OCI-LY3 (cell line): ENCODE measurements around the gene LIPC.

Experiments
- H2AFZ ChIP-seq: fragments of 200-600, 300-600 bp; shearing (Covaris generic); 2 replicates; pipeline ENCODE4 v1.6.0; 2014; ENCODE audit warnings: antibody characterized with exemption, low read depth, low read length
- H3K27ac ChIP-seq: fragments of 200-600, 300-600 bp; sonication (generic); 2 replicates; pipeline ENCODE4 v1.5.1; 2014; ENCODE audit warnings: mild to moderate bottlenecking, low read length, moderate library complexity, mixed read lengths
- H3K27me3 ChIP-seq: fragments of 200-600, 300-600 bp; sonication (generic); 2 replicates; pipeline ENCODE4 v1.6.1; 2014; ENCODE audit warnings: low read depth, low read length, mixed read lengths
- H3K36me3 ChIP-seq: fragments of 200-600, 300-600 bp; sonication (generic); replicated peaks from 2 replicates; pipeline ENCODE3; 2014; ENCODE audit warnings: low read depth, low read length, mixed read lengths
- H3K4me1 ChIP-seq: fragments of 300-600, 200-600 bp; sonication (generic); 2 replicates; pipeline ENCODE4 v1.6.1; 2014; ENCODE audit warnings: low read length, mixed read lengths
- H3K4me2 ChIP-seq: fragments of 200-600, 300-600 bp; sonication (generic); 2 replicates; pipeline ENCODE4 v1.6.1; 2014; ENCODE audit warnings: low read length, mixed read lengths
- H3K4me3 ChIP-seq: fragments of 300-600, 200-600 bp; sonication (generic); 2 replicates; pipeline ENCODE4 v1.5.1; 2014; ENCODE audit warnings: antibody characterized with exemption, mild to moderate bottlenecking, low read length, moderate library complexity
- H3K79me2 ChIP-seq: fragments of 300-600, 200-600 bp; shearing (Covaris generic); 2 replicates; pipeline ENCODE4 v1.6.1; 2014; ENCODE audit warnings: mild to moderate bottlenecking, low read length, mixed read lengths
- H3K9ac ChIP-seq: fragments of 300-600, 200-600 bp; shearing (Covaris generic); 2 replicates; pipeline ENCODE4 v1.6.0; 2014; ENCODE audit warnings: mild to moderate bottlenecking, low read length, moderate library complexity
- H3K9me3 ChIP-seq: fragments of 200-600, 300-600 bp; shearing (Covaris generic); 2 replicates; pipeline ENCODE4 v1.6.1; 2014; ENCODE audit warnings: low read length, mixed read lengths; ENCODE audit not compliant: insufficient read depth
- H4K20me1 ChIP-seq: fragments of 200-600, 300-600 bp; sonication (generic); 2 replicates; pipeline ENCODE4 v1.6.1; 2016; ENCODE audit warnings: low read length, mixed read lengths; ENCODE audit not compliant: insufficient read depth
- EZH2phosphoT487 ChIP-seq: fragments of 200-600 bp; shearing (Covaris generic); IDR thresholded peaks from 2 replicates; pipeline ENCODE4 v1.6.1; 2018; ENCODE audit warnings: antibody characterized with exemption, mixed run types, low read depth
- TF ChIP-seq, protein P1 (sequence below): fragments of 200-600, 300-600 bp; sonication (generic); IDR thresholded peaks from 2 replicates; pipeline ENCODE4 v1.5.1; 2014; ENCODE audit warnings: antibody characterized with exemption, low read length, low read depth

The LIPC gene

DNA sequence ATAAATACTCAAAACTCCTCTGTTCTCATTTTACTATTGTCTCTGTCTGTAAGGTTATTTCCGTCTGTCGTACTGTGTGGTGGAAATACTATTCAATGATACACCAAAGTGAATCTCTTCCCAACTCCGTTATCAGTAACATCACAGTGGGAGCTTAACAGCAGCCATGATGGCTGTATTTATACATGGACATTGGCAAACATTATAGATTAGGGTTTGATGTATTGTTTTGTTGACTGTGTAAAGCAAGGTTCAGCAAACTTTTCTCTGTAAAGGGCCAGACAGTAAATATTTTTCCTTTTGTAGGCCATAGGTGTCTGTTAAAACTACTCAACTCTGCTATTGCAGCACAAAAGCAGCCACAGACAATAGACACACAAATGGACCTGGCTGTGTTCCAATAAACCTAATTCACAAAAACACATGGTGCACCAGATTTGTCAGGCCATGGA is 23.2 kb downstream of the LIPC start:
- H2AFZ ChIP-seq, result no peak overlapping the region
- no peaks in the 10 kb centered on the region for H4K20me1 ChIP-seq
- H3K9me3 ChIP-seq, result no peaks in the 10 kb centered on the region
- no peak overlapping the region for H3K27ac ChIP-seq
- no peaks in the 10 kb centered on the region for H3K79me2 ChIP-seq
- H3K4me1 ChIP-seq, result peaks cover 9% of the 10 kb centered on the region; the same call in 1 of the 2 replicates
- H3K27me3 ChIP-seq, result peaks cover 6% of the 10 kb centered on the region; the same call in 1 of the 2 replicates
- H3K9ac ChIP-seq, result no peak overlapping the region
- no peaks in the 10 kb centered on the region for H3K36me3 ChIP-seq
- H3K4me3 ChIP-seq, result no peak overlapping the region
- no peak for TF ChIP-seq EZH2phosphoT487
- TF ChIP-seq, protein P1, sequence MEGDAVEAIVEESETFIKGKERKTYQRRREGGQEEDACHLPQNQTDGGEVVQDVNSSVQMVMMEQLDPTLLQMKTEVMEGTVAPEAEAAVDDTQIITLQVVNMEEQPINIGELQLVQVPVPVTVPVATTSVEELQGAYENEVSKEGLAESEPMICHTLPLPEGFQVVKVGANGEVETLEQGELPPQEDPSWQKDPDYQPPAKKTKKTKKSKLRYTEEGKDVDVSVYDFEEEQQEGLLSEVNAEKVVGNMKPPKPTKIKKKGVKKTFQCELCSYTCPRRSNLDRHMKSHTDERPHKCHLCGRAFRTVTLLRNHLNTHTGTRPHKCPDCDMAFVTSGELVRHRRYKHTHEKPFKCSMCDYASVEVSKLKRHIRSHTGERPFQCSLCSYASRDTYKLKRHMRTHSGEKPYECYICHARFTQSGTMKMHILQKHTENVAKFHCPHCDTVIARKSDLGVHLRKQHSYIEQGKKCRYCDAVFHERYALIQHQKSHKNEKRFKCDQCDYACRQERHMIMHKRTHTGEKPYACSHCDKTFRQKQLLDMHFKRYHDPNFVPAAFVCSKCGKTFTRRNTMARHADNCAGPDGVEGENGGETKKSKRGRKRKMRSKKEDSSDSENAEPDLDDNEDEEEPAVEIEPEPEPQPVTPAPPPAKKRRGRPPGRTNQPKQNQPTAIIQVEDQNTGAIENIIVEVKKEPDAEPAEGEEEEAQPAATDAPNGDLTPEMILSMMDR, result no peak
- no peak overlapping the region for H3K4me2 ChIP-seq

DNA sequence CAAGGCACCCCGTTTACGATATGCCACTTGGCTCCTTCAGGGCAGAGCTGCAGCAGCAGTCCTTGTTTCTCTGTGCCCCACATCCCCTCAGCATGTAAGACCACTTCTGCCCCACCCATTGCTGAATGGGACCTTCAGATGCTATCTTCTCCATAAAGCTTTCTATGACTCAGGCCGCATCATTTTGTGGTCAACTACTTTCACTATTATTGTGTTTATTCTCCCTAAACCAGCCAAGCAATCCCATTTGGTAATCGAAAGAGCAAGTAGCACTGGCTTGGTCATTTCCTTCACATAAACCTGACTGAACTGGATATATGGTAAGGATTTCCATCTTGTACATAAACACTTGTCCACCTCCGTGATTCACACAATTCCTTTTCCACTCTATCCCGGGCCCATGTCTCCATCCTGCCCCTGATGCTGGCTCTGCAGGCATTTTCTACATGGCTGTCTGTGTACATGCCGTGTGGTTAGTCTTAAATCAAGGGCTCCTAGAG is 25.7 kb downstream of the LIPC start:
- Histone ChIP-seq H2AFZ (no peak overlapping the region), H3K9ac (no peak overlapping the region), H3K27ac (no peak overlapping the region), H3K4me2 (no peak overlapping the region), H3K36me3 (no peaks in the 10 kb centered on the region), H3K9me3 (no peaks in the 10 kb centered on the region), H3K4me1 (peaks cover 9% of the 10 kb centered on the region; the same call in 1 of the 2 replicates), H3K4me3 (no peak overlapping the region), H4K20me1 (no peaks in the 10 kb centered on the region), H3K79me2 (no peaks in the 10 kb centered on the region), H3K27me3 (peaks cover 6% of the 10 kb centered on the region; the same call in 1 of the 2 replicates)
- no peak for TF ChIP-seq EZH2phosphoT487
- TF ChIP-seq, protein P1, result no peak

DNA sequence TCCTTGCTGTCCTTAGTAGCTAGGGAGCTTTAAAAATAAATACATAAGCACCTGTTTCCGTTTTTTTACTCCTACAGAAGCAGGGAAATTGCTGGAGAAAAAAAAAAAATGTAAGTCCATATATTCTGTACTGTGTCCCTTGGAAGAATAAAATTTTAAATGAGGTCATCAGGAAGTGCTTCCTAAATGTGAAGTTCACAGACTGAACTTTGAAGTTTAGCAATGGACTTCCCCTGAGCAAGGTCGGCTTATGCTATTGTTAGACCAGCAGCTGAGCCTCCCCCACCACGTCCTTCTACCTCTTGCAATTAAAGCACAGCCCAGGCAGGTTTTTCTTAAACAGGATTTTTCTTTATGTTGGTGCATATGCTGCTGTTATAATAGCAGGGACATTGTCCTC is 26.3 kb downstream of the LIPC start:
- Histone ChIP-seq H3K9me3 (no peaks in the 10 kb centered on the region), H3K27ac (no peak overlapping the region), H3K79me2 (no peaks in the 10 kb centered on the region), H3K4me2 (no peak overlapping the region), H3K4me1 (peaks cover 9% of the 10 kb centered on the region; the same call in 1 of the 2 replicates), H2AFZ (no peak overlapping the region), H4K20me1 (no peaks in the 10 kb centered on the region), H3K27me3 (peaks cover 6% of the 10 kb centered on the region; the same call in 1 of the 2 replicates), H3K9ac (no peak overlapping the region), H3K36me3 (no peaks in the 10 kb centered on the region), H3K4me3 (no peak overlapping the region)
- no peak for TF ChIP-seq EZH2phosphoT487
- TF ChIP-seq, protein P1, result no peak

DNA sequence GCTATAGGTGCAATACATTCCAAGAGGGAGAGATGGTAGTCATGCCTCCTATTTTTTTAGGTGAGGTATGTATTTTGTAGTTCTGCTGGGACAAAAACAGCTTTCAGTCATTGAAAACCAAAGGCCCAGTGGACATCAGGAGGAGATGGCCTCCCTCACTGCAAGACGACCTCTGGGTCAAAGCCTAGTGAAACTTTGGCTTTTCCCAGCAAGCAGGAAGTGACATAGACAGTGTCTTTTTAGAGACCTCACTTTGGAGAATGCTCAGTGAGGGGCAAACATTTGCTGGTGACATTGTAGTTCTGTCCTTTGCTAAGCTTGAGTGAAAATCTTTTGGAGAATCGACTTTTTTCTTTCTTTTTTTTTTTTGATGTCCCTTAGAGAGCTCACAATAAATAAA is 27.3 kb downstream of the LIPC start:
- Histone ChIP-seq H3K9me3 (no peaks in the 10 kb centered on the region), H3K27me3 (peaks cover 6% of the 10 kb centered on the region; the same call in 1 of the 2 replicates), H4K20me1 (no peaks in the 10 kb centered on the region), H3K36me3 (no peaks in the 10 kb centered on the region), H3K4me3 (no peak overlapping the region), H3K4me1 (peaks cover 9% of the 10 kb centered on the region; the same call in 1 of the 2 replicates), H2AFZ (no peak overlapping the region), H3K79me2 (no peaks in the 10 kb centered on the region), H3K9ac (no peak overlapping the region), H3K4me2 (no peak overlapping the region), H3K27ac (no peak overlapping the region)
- TF ChIP-seq, protein P1, result no peak
- TF ChIP-seq EZH2phosphoT487, result no peak
